Activated naive CD8-positive, alpha-beta T cell treated with anti-CD3 and anti-CD28 coated beads for 36 hours (primary cell): ENCODE data around the gene MAP6D1. TPM values are rescaled to one million over a fixed set of nuclear protein-coding genes. Genes with fewer than 3 reads are reported as not detected.

Experiments
- DNase-seq: peaks from one replicate; pipeline ENCODE4 v3.0.0; 2021
- H3K27ac Mint-ChIP-seq: one replicate; pipeline ENCODE4 v1.8.0; 2022; ENCODE audit warnings: mild to moderate bottlenecking, moderate library complexity, mixed read lengths
- H3K27me3 Mint-ChIP-seq: one replicate; pipeline ENCODE4 v1.8.0; 2022; ENCODE audit warnings: mild to moderate bottlenecking, mixed read lengths
- H3K36me3 Mint-ChIP-seq: one replicate; pipeline ENCODE4 v1.8.0; 2021; ENCODE audit warnings: mild to moderate bottlenecking, mixed read lengths
- H3K4me1 Mint-ChIP-seq: one replicate; pipeline ENCODE4 v1.8.0; 2021; ENCODE audit warnings: mixed read lengths
- H3K4me3 Mint-ChIP-seq: one replicate; pipeline ENCODE4 v1.8.0; 2022; ENCODE audit warnings: mild to moderate bottlenecking, moderate library complexity, mixed read lengths
- H3K9me3 Mint-ChIP-seq: one replicate; pipeline ENCODE4 v1.8.0; 2022; ENCODE audit warnings: mixed read lengths
- total RNA-seq, 2 experiments: library from RNA; stranded (reverse); gene quantifications; one replicate each; pipeline ENCODE4 v1.2.3, GENCODE V29; 2021

The MAP6D1 gene
- total RNA-seq, 2 experiments from 2014 or later: 5.3 to 6.5 TPM

- DNase-seq: no peak
- Mint-ChIP-seq H3K36me3 (peaks cover 18% of the 10 kb centered on the region), H3K4me3 (peak overlapping the region; percentile 32), H3K27me3 (no peaks in the 10 kb centered on the region), H3K9me3 (no peaks in the 10 kb centered on the region), H3K4me1 (peaks cover 21% of the 10 kb centered on the region), H3K27ac (peak overlapping the region; percentile 57)
Measured at GRCh38 chr3:183815951-183816475, 9.4 kb downstream of the MAP6D1 start.

GRCh38 chr3:183815563-183815940 is 9.8 kb downstream of the MAP6D1 start:
- no peaks in the 10 kb centered on the region for H3K9me3 Mint-ChIP-seq
- peak overlapping the region; percentile 57 for H3K27ac Mint-ChIP-seq
- no peaks in the 10 kb centered on the region for H3K27me3 Mint-ChIP-seq
- peak overlapping the region; percentile 32 for H3K4me3 Mint-ChIP-seq
- peaks cover 18% of the 10 kb centered on the region for H3K36me3 Mint-ChIP-seq
- peaks cover 21% of the 10 kb centered on the region for H3K4me1 Mint-ChIP-seq
- DNase-seq: peak; percentile 14

- no peaks in the 10 kb centered on the region for H3K27me3 Mint-ChIP-seq
- peaks cover 18% of the 10 kb centered on the region for H3K36me3 Mint-ChIP-seq
- H3K4me3 Mint-ChIP-seq: no peak overlapping the region
- H3K27ac Mint-ChIP-seq: no peak overlapping the region
- H3K9me3 Mint-ChIP-seq: no peaks in the 10 kb centered on the region
- peaks cover 21% of the 10 kb centered on the region for H3K4me1 Mint-ChIP-seq
- no peak for DNase-seq
Measured at GRCh38 chr3:183814240-183814639, 11.1 kb downstream of the MAP6D1 start.

- H3K9me3 Mint-ChIP-seq: no peaks in the 10 kb centered on the region
- no peak overlapping the region for H3K27ac Mint-ChIP-seq
- H3K4me3 Mint-ChIP-seq: no peak overlapping the region
- no peaks in the 10 kb centered on the region for H3K27me3 Mint-ChIP-seq
- peaks cover 21% of the 10 kb centered on the region for H3K4me1 Mint-ChIP-seq
- H3K36me3 Mint-ChIP-seq: peaks cover 19% of the 10 kb centered on the region
- DNase-seq: no peak
Measured at GRCh38 chr3:183812761-183813445, 12.5 kb downstream of the MAP6D1 start.

GRCh38 chr3:183811638-183812037 is 13.7 kb downstream of the MAP6D1 start:
- Mint-ChIP-seq H3K27me3 (no peaks in the 10 kb centered on the region), H3K4me1 (peaks cover 20% of the 10 kb centered on the region), H3K4me3 (no peak overlapping the region), H3K27ac (no peak overlapping the region), H3K36me3 (peaks cover 19% of the 10 kb centered on the region), H3K9me3 (no peaks in the 10 kb centered on the region)
- no peak for DNase-seq

GRCh38 chr3:183810643-183811594 is 14.5 kb downstream of the MAP6D1 start:
- Mint-ChIP-seq H3K9me3 (no peaks in the 10 kb centered on the region), H3K36me3 (peaks cover 17% of the 10 kb centered on the region), H3K4me1 (peaks cover 13% of the 10 kb centered on the region), H3K27ac (no peak overlapping the region), H3K4me3 (no peak overlapping the region), H3K27me3 (no peaks in the 10 kb centered on the region)
- DNase-seq: no peak

GRCh38 chr3:183809270-183809669 is 16.1 kb downstream of the MAP6D1 start:
- Mint-ChIP-seq H3K36me3 (peaks cover 16% of the 10 kb centered on the region), H3K4me3 (no peak overlapping the region), H3K27ac (no peak overlapping the region), H3K9me3 (no peaks in the 10 kb centered on the region), H3K27me3 (no peaks in the 10 kb centered on the region), H3K4me1 (peaks cover under 1% of the 10 kb centered on the region)
- no peak for DNase-seq

- no peaks in the 10 kb centered on the region for H3K27me3 Mint-ChIP-seq
- no peaks in the 10 kb centered on the region for H3K9me3 Mint-ChIP-seq
- no peak overlapping the region for H3K4me3 Mint-ChIP-seq
- H3K4me1 Mint-ChIP-seq: no peaks in the 10 kb centered on the region
- H3K36me3 Mint-ChIP-seq: peaks cover 18% of the 10 kb centered on the region
- no peak overlapping the region for H3K27ac Mint-ChIP-seq
- no peak for DNase-seq
Measured at GRCh38 chr3:183808355-183808754, 17.0 kb downstream of the MAP6D1 start.

GRCh38 chr3:183807881-183808280 is 17.5 kb downstream of the MAP6D1 start:
- no peak overlapping the region for H3K4me3 Mint-ChIP-seq
- peaks cover 19% of the 10 kb centered on the region for H3K36me3 Mint-ChIP-seq
- no peak overlapping the region for H3K27ac Mint-ChIP-seq
- no peaks in the 10 kb centered on the region for H3K27me3 Mint-ChIP-seq
- no peaks in the 10 kb centered on the region for H3K9me3 Mint-ChIP-seq
- H3K4me1 Mint-ChIP-seq: no peaks in the 10 kb centered on the region
- no peak for DNase-seq

GRCh38 chr3:183807209-183807728 is 18.1 kb downstream of the MAP6D1 start:
- Mint-ChIP-seq H3K4me1 (no peaks in the 10 kb centered on the region), H3K36me3 (peaks cover 14% of the 10 kb centered on the region), H3K9me3 (no peaks in the 10 kb centered on the region), H3K27me3 (no peaks in the 10 kb centered on the region), H3K27ac (no peak overlapping the region), H3K4me3 (no peak overlapping the region)
- DNase-seq: no peak

GRCh38 chr3:183802989-183803388 is 22.4 kb downstream of the MAP6D1 start:
- H3K36me3 Mint-ChIP-seq: peaks cover 27% of the 10 kb centered on the region
- H3K9me3 Mint-ChIP-seq: no peaks in the 10 kb centered on the region
- H3K27me3 Mint-ChIP-seq: no peaks in the 10 kb centered on the region
- no peaks in the 10 kb centered on the region for H3K4me1 Mint-ChIP-seq
- no peak for DNase-seq
- no peak overlapping the region for H3K4me3 Mint-ChIP-seq
- H3K27ac Mint-ChIP-seq: no peak overlapping the region

GRCh38 chr3:183801601-183802000 is 23.8 kb downstream of the MAP6D1 start:
- Mint-ChIP-seq H3K27me3 (no peaks in the 10 kb centered on the region), H3K27ac (no peak overlapping the region), H3K4me1 (no peaks in the 10 kb centered on the region), H3K36me3 (peaks cover 28% of the 10 kb centered on the region), H3K4me3 (no peak overlapping the region), H3K9me3 (no peaks in the 10 kb centered on the region)
- DNase-seq: no peak

- H3K27me3 Mint-ChIP-seq: no peaks in the 10 kb centered on the region
- H3K9me3 Mint-ChIP-seq: no peaks in the 10 kb centered on the region
- no peaks in the 10 kb centered on the region for H3K4me1 Mint-ChIP-seq
- H3K4me3 Mint-ChIP-seq: no peak overlapping the region
- H3K27ac Mint-ChIP-seq: no peak overlapping the region
- DNase-seq: no peak
- H3K36me3 Mint-ChIP-seq: peaks cover 29% of the 10 kb centered on the region
Measured at GRCh38 chr3:183800243-183800863, 25.0 kb downstream of the MAP6D1 start.

- H3K36me3 Mint-ChIP-seq: peaks cover 28% of the 10 kb centered on the region
Measured at GRCh38 chr3:183799461-183799860, 25.9 kb downstream of the MAP6D1 start.

GRCh38 chr3:183797996-183798395 is 27.4 kb downstream of the MAP6D1 start:
- DNase-seq: no peak
- no peak overlapping the region for H3K27ac Mint-ChIP-seq
- H3K9me3 Mint-ChIP-seq: no peaks in the 10 kb centered on the region
- H3K4me3 Mint-ChIP-seq: no peak overlapping the region
- H3K27me3 Mint-ChIP-seq: no peaks in the 10 kb centered on the region
- H3K4me1 Mint-ChIP-seq: no peaks in the 10 kb centered on the region
- H3K36me3 Mint-ChIP-seq: peaks cover 31% of the 10 kb centered on the region

More at GRCh38 chr3:183799461-183799860, 25.9 kb downstream of the MAP6D1 start:
- DNase-seq: no peak
- Mint-ChIP-seq H3K27me3 (no peaks in the 10 kb centered on the region), H3K27ac (no peak overlapping the region), H3K9me3 (no peaks in the 10 kb centered on the region), H3K4me1 (no peaks in the 10 kb centered on the region), H3K4me3 (no peak overlapping the region)
